Dermis microvascular lymphatic vessel endothelial cell (primary cell): ENCODE measurements around the gene THADA. TPM values are rescaled to one million over a fixed set of nuclear protein-coding genes. Genes with fewer than 3 reads are reported as not detected.

Experiments
- DNase-seq, 2 donors: peaks; one replicate each; pipeline versions ENCODE4 v3.0.0 to v3.0.0-alpha.2; 2010; ENCODE audit warnings: low read depth in 2 of 2
- total RNA-seq: library from RNA; depleted of rRNA; stranded (reverse); fragments of >200 nt; gene quantifications from 2 replicates; pipeline ENCODE4 v1.2.1, GENCODE V29; 2014

Gene THADA
- total RNA-seq, 1 donor from 2014 or later: 17.8 TPM

- no peak for DNase-seq
Measured at GRCh38 chr2:43212216-43212835, 383.5 kb downstream of the THADA start.

DNA sequence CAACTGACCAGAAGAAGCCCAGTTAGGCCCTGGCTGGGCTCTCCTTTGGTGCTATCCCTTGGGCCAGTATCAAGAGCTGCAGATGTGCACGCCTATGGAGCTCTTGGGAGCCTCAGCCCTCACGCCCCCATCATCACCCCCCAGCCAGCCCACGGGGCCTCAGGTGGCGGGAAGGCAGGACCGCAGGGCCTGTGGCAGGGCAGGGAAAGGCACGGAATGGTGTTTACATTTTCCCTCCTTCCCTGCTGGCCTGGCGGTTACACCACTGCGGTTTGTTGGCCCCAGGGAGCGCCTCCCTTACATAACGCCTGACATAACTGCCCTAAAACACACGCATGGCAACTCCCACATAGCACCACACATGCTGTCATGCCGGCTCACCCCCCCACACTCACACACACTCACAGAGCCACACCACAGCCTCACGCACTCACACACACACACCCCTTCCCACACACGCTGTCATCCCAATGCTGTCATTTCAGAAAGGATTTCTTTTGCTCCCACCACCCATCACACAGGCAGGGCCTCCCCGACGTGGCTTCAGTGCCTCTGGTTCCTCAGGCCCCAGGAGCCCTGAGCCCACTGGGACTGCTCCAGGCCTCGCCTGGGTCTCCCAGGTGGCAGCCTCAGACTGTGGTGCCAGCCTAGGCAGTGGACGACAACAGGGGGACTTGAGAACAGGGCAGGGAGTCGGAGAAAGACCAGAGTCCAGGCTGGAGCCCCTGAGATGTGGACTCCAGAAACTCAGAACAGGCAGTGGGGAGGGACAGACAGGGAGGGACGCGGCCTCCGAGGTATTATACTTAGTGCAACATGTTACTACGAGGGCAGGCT lies 385.2 kb downstream of the THADA start:
- no peak for DNase-seq

- DNase-seq: no peak
Measured at GRCh38 chr2:43210125-43210466, 385.7 kb downstream of the THADA start.

DNA sequence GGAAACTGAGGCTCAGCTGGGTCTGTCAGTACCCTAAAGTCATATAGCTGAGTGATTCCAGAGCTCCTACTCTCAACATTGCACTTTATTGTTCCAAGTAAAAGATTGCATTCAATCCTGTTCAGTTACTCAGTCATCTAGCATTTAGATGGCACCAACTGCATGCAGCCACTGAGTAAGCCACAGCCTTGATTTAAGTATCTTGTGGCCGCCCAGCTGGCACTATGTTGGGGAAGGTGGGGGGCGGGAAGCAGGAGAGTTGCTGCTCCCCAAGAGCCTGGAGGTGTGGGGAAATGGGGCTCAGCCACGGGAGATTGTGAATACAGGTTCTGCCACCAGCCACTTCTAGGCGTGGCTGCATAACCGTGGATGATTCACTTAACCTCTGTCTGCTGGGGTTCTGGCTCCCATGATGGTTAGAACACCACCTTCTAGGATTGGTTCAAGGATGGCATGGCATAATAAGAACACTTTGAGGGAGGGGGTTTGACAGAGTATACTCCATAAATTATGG lies 386.6 kb downstream of the THADA start:
- no peak for DNase-seq

DNA sequence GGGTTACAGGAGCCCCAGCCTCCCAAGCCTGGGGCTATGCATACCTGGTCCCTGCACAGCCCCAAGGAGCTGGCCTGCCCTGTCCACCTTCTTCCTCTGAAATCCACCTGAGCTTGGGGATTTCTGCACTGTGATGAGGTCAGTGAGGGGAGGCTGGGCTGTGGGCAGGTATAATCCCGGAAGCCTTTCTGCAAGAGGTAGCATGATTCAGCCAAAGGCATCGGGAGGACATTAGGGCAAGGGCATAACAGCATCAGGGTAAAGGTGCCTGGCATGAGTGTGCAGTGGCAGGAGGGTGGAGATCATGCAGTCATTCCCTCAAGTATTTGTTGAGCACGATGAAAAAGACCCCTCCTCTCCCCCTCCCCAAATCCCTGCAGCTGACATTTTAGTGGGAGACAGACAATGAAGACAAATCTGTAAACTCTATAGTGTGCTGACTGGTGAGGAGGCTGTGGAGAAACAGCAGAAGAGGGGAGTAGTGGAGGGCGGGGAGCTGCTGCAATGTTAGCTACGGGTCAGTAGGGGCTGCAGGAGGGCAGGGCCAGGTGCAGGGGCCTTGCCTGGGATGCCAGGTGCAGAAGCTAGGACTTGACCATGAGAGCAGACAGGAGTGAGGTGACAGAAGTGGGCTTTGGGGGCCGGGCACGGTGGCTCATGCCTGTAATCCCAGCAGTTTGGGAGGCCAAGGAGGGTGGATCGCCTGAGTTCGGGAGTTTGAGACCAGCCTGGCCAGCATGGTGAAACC lies 388.1 kb downstream of the THADA start:
- no peak for DNase-seq

GRCh38 chr2:43206602-43207001 lies 389.2 kb downstream of the THADA start:
- no peak for DNase-seq

- DNase-seq: no peak
Measured at GRCh38 chr2:43203373-43203772, 392.5 kb downstream of the THADA start.

DNA sequence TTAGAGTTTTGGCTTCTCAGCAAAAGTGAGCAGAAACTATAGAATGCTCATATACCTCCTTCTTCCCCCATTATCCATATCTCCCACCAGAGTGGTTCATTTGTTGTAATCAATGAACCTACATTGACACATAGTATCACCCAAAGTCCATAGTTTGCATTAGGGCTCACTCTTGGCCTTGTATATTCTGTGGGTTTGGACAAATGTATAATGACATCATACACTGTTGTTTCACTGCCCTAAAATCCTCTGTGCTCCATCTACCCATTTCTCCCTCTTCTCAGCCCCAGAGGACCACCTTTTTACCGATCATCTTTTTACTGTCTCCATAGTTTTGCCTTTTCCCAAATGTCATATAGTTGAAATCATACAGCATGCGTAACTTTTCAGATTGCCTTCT lies 393.5 kb downstream of the THADA start:
- no peak for DNase-seq

- DNase-seq: no peak
Measured at GRCh38 chr2:43201497-43201896, 394.3 kb downstream of the THADA start.

- no peak for DNase-seq
Measured at GRCh38 chr2:43201016-43201415, 394.8 kb downstream of the THADA start.

- no peak for DNase-seq
Measured at GRCh38 chr2:43199492-43200488, 396.0 kb downstream of the THADA start.

GRCh38 chr2:43198263-43198662 lies 397.6 kb downstream of the THADA start:
- DNase-seq: no peak

DNA sequence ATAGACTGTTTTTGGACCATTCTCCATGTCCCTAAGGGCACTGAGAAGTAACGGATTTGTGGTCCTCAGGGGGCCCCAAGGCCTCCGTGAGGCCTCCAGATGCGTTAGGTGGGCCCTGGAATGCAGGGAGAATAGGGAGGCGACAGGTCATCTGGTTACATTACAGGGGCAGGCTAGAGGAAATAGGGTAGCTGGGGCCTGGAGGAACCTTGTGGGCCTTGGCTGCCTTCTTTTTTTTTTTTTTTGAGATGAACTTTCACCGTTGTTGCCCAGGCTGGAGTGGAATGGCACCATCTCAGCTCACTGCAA lies 398.3 kb downstream of the THADA start:
- DNase-seq: no peak

GRCh38 chr2:43196768-43197587 lies 398.9 kb downstream of the THADA start:
- DNase-seq: no peak

GRCh38 chr2:43194121-43194869 lies 401.5 kb downstream of the THADA start:
- no peak for DNase-seq

- no peak for DNase-seq
Measured at GRCh38 chr2:43193652-43194120, 402.2 kb downstream of the THADA start.

GRCh38 chr2:43192744-43193651 lies 402.8 kb downstream of the THADA start:
- no peak for DNase-seq

- DNase-seq: no peak
Measured at GRCh38 chr2:43191947-43192516, 403.8 kb downstream of the THADA start.
